ENCODE measurements around the gene PIAS4. TPM values are rescaled to one million over a fixed set of nuclear protein-coding genes. Genes with fewer than 3 reads are reported as not detected.

PIAS4 gene
- total and polyA plus RNA-seq, 9 of the 15 experiments (the other 6 are each of a cell fraction or from before 2014, with no cell fraction given): 0.27 to 34.9 (median 14.4) TPM

GRCh38 chr19:4046946-4047683 is 39.6 kb downstream of the PIAS4 start (continued):
- TF ChIP-seq ZBTB40 (IDR thresholded peaks at IDR 0.05) (no peak), ZBTB40 (CRISPR knock-in tag; IDR thresholded peaks at IDR 0.05) (no peak), EWSR1 (IDR thresholded peaks at IDR 0.05; ENCODE audit: borderline replicate concordance, low read depth, partially characterized antibody) (no peak), ZNF785 (CRISPR knock-in tag; IDR thresholded peaks at IDR 0.05) (no peak), KLF13 (tag; IDR thresholded peaks at IDR 0.05; ENCODE audit: borderline replicate concordance, low read depth) (no peak), RBM17 (IDR thresholded peaks at IDR 0.05; ENCODE audit: borderline replicate concordance, low read depth, low read length) (no peak), ZBTB5 (IDR thresholded peaks at IDR 0.05) (no peak), SRSF1 (IDR thresholded peaks at IDR 0.05; ENCODE audit: low read depth, low read length) (no peak), MXD1 (CRISPR knock-in tag; IDR thresholded peaks at IDR 0.05; ENCODE audit: borderline replicate concordance, poor library complexity, severe bottlenecking) (no peak), GATAD2A (IDR thresholded peaks at IDR 0.05) (no peak)
